Right atrium auricular region (tissue), 2 donors: ENCODE data around the gene ZC3H4. TPM values are rescaled to one million over a fixed set of nuclear protein-coding genes. Genes with fewer than 3 reads are reported as not detected.
A peak's percentile ranks its signal among the peaks of the same experiment; 100 is the strongest.

Source experiments
- DNase-seq: peaks from one replicate; pipeline ENCODE4 v3.0.0-alpha.2; 2019; ENCODE audit warnings: low spot score
- H3K27ac ChIP-seq, 2 donors: fragments of 200-600 bp; sonication (generic); 1 replicate in 1 of 2; 2 replicates in 1 of 2; pipeline ENCODE4 v1.5.1; 2016 to 2019
- H3K27me3 ChIP-seq, 2 donors: fragments of 200-600 bp; sonication (generic); one replicate each; pipeline versions ENCODE4 v1.5.1 to v1.6.0; 2017 to 2019
- H3K36me3 ChIP-seq: fragments of 200-600 bp; sonication (generic); one replicate; pipeline ENCODE4 v1.5.1; 2016
- H3K4me1 ChIP-seq, 2 donors: fragments of 200-600 bp; sonication (generic); one replicate each; pipeline versions ENCODE4 v1.5.1 to v1.6.0; 2017 to 2019
- H3K4me3 ChIP-seq, 2 donors: fragments of 200-600 bp; sonication (generic); 1 replicate in 1 of 2; 2 replicates in 1 of 2; pipeline ENCODE4 v1.5.1; 2017 to 2019; ENCODE audit warnings: mild to moderate bottlenecking in 1 of 2, moderate library complexity in 1 of 2
- H3K9me3 ChIP-seq, 2 donors: fragments of 200-600 bp; sonication (generic); one replicate each; pipeline ENCODE4 v1.5.1; 2019
- CTCF ChIP-seq, 2 donors: fragments of 200-600 bp; sonication (generic); IDR thresholded peaks; one replicate each; pipeline ENCODE4 v1.5.1; 2019; ENCODE audit warnings: antibody characterized with exemption in 2 of 2
- total RNA-seq, 2 donors: library from RNA; depleted of rRNA; stranded (reverse); fragments of >200 nt; gene quantifications; one replicate each; pipeline ENCODE4 v1.1.0, GENCODE V29; 2016

The ZC3H4 gene
- total RNA-seq, 2 donors from 2014 or later, result 15.4 to 18.0 TPM

- no peak overlapping the region for H3K27ac ChIP-seq
- no peak for TF ChIP-seq CTCF (IDR thresholded peaks at IDR 0.05)
- no peaks in the 10 kb centered on the region for H3K27me3 ChIP-seq
- H3K4me1 ChIP-seq, result no peaks in the 10 kb centered on the region
- H3K9me3 ChIP-seq, result no peaks in the 10 kb centered on the region
- DNase-seq, result no peak
- H3K4me3 ChIP-seq, result no peak overlapping the region
- H3K36me3 ChIP-seq, result no peaks in the 10 kb centered on the region
Observed at GRCh38 chr19:47123406-47123805, 9.8 kb upstream of the ZC3H4 start.

- H3K36me3 ChIP-seq, result no peaks in the 10 kb centered on the region
- TF ChIP-seq CTCF (IDR thresholded peaks at IDR 0.05), result no peak
- H3K27me3 ChIP-seq, result no peaks in the 10 kb centered on the region
- H3K9me3 ChIP-seq, result no peaks in the 10 kb centered on the region
- peak overlapping the region in 1 of 2 donors; percentile 19 for H3K27ac ChIP-seq
- no peak for DNase-seq
- no peaks in the 10 kb centered on the region for H3K4me1 ChIP-seq
- no peak overlapping the region for H3K4me3 ChIP-seq
Observed at GRCh38 chr19:47122359-47123335, 9.1 kb upstream of the ZC3H4 start.

- no peaks in the 10 kb centered on the region for H3K4me1 ChIP-seq
- H3K36me3 ChIP-seq, result no peaks in the 10 kb centered on the region
- no peaks in the 10 kb centered on the region for H3K27me3 ChIP-seq
- H3K9me3 ChIP-seq, result no peaks in the 10 kb centered on the region
- DNase-seq, result no peak
- no peak overlapping the region for H3K27ac ChIP-seq
- TF ChIP-seq CTCF (IDR thresholded peaks at IDR 0.05), result no peak
- H3K4me3 ChIP-seq, result no peak overlapping the region
Observed at GRCh38 chr19:47120470-47121067, 7.0 kb upstream of the ZC3H4 start.

- DNase-seq, result no peak
- H3K36me3 ChIP-seq, result no peaks in the 10 kb centered on the region
- peak overlapping the region; percentile 76 to 98 for H3K4me3 ChIP-seq
- no peaks in the 10 kb centered on the region for H3K9me3 ChIP-seq
- no peaks in the 10 kb centered on the region for H3K27me3 ChIP-seq
- peak overlapping the region; percentile 99 to 100 for H3K27ac ChIP-seq
- no peak for TF ChIP-seq CTCF (IDR thresholded peaks at IDR 0.05)
- peaks cover 0 to 24% of the 10 kb centered on the region in 2 donors for H3K4me1 ChIP-seq
Observed at GRCh38 chr19:47113850-47114651, 475 bp upstream of the ZC3H4 start.

GRCh38 chr19:47112166-47112996 is 1.2 kb downstream of the ZC3H4 start:
- H3K9me3 ChIP-seq, result no peaks in the 10 kb centered on the region
- H3K36me3 ChIP-seq, result no peaks in the 10 kb centered on the region
- no peaks in the 10 kb centered on the region for H3K27me3 ChIP-seq
- H3K4me1 ChIP-seq, result peaks cover 0 to 41% of the 10 kb centered on the region in 2 donors
- peak overlapping the region; percentile 76 to 98 for H3K4me3 ChIP-seq
- H3K27ac ChIP-seq, result peak overlapping the region; percentile 99 to 100
- no peak for TF ChIP-seq CTCF (IDR thresholded peaks at IDR 0.05)
- DNase-seq, result peak; percentile 72
